ENCODE data around the gene RABGGTB. TPM values are rescaled to one million over a fixed set of nuclear protein-coding genes. Genes with fewer than 3 reads are reported as not detected.

Gene RABGGTB
- total RNA-seq, 4 donors from 2014 or later: 34.9 to 98.4 (median 68.1) TPM

- peak overlapping the region; percentile 80 to 92 (median 90) for H3K27ac ChIP-seq
- H3K36me3 ChIP-seq: peaks cover 0 to 18% (median 0%) of the 10 kb centered on the region in 3 donors
- intact Hi-C loops (cut with DNase I): no loop called here
- H3K4me3 ChIP-seq: peak overlapping the region; percentile 66 to 85 (median 78)
- TF ChIP-seq POLR2A (IDR thresholded peaks at IDR 0.05): no peak
- no peak for TF ChIP-seq CTCF (IDR thresholded peaks at IDR 0.05)
- no peaks in the 10 kb centered on the region for H3K27me3 ChIP-seq
- no peaks in the 10 kb centered on the region for H3K9me3 ChIP-seq
- no peak for DNase-seq
- peaks cover 9 to 46% (median 32%) of the 10 kb centered on the region in 3 donors for H3K4me1 ChIP-seq
- 11 to 13% methylated on average over 9 of the region's 9 CpGs for WGBS, 2 donors
Measured at GRCh38 chr1:75785320-75785982, 605 bp upstream of the RABGGTB start.

DNA sequence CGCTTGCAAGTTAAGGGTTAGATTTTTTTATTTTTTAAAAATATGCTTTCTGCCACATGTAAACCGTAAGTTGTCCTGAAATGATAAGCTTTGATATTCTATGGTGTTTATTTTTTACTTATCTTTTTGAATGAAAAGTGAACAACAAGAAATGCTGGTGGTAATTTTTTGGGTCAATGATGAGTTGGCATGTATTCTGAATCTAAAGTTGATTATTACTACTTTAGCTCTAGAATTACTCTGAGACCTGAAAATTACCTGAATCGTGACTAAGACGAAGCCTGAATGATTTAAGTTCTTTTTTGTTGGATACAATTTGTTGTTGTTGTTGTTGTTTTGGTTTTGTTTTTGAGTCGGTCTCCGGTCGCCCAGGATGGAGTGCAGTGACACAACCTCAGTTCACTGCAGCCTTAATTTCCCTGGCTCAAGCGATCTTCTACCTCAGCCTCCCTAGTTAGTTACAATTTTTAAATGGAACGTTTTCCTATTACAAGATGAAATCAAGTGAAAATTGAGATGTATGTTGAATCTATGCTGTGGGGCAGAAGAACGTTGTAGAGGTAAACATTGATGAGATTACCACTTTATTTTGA is 941 bp downstream of the RABGGTB start:
- Histone ChIP-seq H3K9me3 (no peaks in the 10 kb centered on the region), H3K27me3 (no peaks in the 10 kb centered on the region), H3K27ac (peak overlapping the region; percentile 1 to 92 (median 85)), H3K36me3 (peaks cover 0 to 33% (median 6%) of the 10 kb centered on the region in 3 donors), H3K4me3 (peak overlapping the region; percentile 66 to 85 (median 78)), H3K4me1 (peaks cover 17 to 61% (median 40%) of the 10 kb centered on the region in 3 donors)
- intact Hi-C loops (cut with DNase I): no loop called here
- DNase-seq: no peak
- 0 to 3% methylated on average over 10 of the region's 10 CpGs for WGBS, 2 donors
- no peak for TF ChIP-seq POLR2A (IDR thresholded peaks at IDR 0.05)
- no peak for TF ChIP-seq CTCF (IDR thresholded peaks at IDR 0.05)

DNA sequence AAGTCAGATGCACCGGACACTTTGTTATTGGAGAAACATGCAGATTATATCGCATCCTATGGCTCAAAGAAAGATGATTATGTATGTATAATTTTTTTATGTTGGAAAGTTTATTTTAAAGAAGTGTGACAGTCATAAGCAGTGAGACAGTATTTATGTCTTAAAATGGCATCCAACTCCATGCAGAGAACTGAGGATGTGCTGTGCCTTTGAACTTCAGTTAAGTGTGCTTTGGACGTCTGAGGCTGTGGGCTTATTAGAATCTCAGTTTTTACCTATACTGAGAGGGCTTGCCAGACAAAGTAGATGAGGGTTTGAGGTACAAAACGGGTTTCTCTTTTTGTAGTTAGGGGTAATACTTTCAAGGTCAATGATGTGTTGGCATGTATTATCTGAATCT is 1.5 kb downstream of the RABGGTB start:
- peak overlapping the region; percentile 66 to 85 (median 78) for H3K4me3 ChIP-seq
- H3K27ac ChIP-seq: peak overlapping the region in 3 of 4 donors; percentile 80 to 92 (median 90)
- peaks cover 0 to 38% (median 11%) of the 10 kb centered on the region in 3 donors for H3K36me3 ChIP-seq
- 6 to 17% methylated on average over 4 of the region's 4 CpGs for WGBS, 2 donors
- no peak for DNase-seq
- intact Hi-C loops (cut with DNase I): no loop called here
- no peaks in the 10 kb centered on the region for H3K9me3 ChIP-seq
- no peaks in the 10 kb centered on the region for H3K27me3 ChIP-seq
- peaks cover 17 to 61% (median 40%) of the 10 kb centered on the region in 3 donors for H3K4me1 ChIP-seq
- TF ChIP-seq POLR2A (IDR thresholded peaks at IDR 0.05) (no peak), CTCF (IDR thresholded peaks at IDR 0.05) (no peak)

GRCh38 chr1:75789988-75790387 is 3.9 kb downstream of the RABGGTB start:
- Histone ChIP-seq H3K36me3 (peaks cover 7 to 63% (median 28%) of the 10 kb centered on the region in 3 donors), H3K4me1 (peaks cover 17 to 73% (median 39%) of the 10 kb centered on the region in 3 donors), H3K9me3 (no peaks in the 10 kb centered on the region), H3K27ac (peak overlapping the region in 2 of 4 donors; percentile 20 to 57), H3K4me3 (peak overlapping the region in 1 of 4 donors; percentile 10), H3K27me3 (no peaks in the 10 kb centered on the region)
- TF ChIP-seq POLR2A (IDR thresholded peaks at IDR 0.05): no peak
- no peak for TF ChIP-seq CTCF (IDR thresholded peaks at IDR 0.05)
- DNase-seq: no peak
- intact Hi-C loops (cut with DNase I): no loop called here

DNA sequence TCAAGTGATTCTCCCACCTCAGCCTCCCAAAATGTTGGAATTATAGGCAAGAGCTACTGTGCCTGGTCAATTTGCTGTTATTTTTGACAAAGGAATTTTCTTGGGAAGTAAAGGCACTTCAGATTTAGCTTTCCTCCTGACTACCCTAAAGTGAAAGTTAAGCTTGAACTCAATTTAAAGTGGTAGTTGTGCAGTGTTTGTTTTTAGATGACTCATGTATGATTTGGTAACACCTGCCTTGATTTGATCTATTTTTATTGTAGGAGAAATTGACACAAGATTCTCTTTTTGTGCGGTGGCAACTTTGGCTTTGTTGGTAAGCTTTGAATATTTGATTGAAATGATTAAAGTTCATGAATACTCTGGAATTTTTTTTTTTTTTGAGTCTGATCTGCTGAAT is 5.0 kb downstream of the RABGGTB start:
- TF ChIP-seq POLR2A (IDR thresholded peaks at IDR 0.05) (no peak), CTCF (IDR thresholded peaks at IDR 0.05) (no peak)
- Histone ChIP-seq H3K27me3 (no peaks in the 10 kb centered on the region), H3K27ac (peak overlapping the region; percentile 11 to 57 (median 25)), H3K4me1 (peaks cover 17 to 66% (median 33%) of the 10 kb centered on the region in 3 donors), H3K4me3 (peak overlapping the region in 3 of 4 donors; percentile 10 to 33 (median 16)), H3K36me3 (peaks cover 15 to 73% (median 37%) of the 10 kb centered on the region in 3 donors), H3K9me3 (no peaks in the 10 kb centered on the region)
- intact Hi-C loops (cut with DNase I): no loop called here
- WGBS, 2 donors: 28 to 29% methylated on average over 1 of the region's 1 CpG
- DNase-seq: no peak
